Measurements from ENCODE around the gene ABL2.

The ABL2 gene

GRCh38 chr1:179155615-179156014 is 73.9 kb downstream of the ABL2 start:
- no peak overlapping the region for H3K27ac ChIP-seq
- no peaks in the 10 kb centered on the region for H3K27me3 ChIP-seq (ENCODE audit: control insufficient read depth, insufficient read depth, low read length)
- no peak overlapping the region for H3K4me2 ChIP-seq (ENCODE audit: low read length)
- H3K4me1 ChIP-seq: no peaks in the 10 kb centered on the region
- no peak overlapping the region for H3K9ac ChIP-seq
- H3K36me3 ChIP-seq (ENCODE audit: control insufficient read depth, insufficient read depth, low read length): no peaks in the 10 kb centered on the region
- no peak overlapping the region for H3K4me3 ChIP-seq (ENCODE audit: low read depth, low read length)
- no peaks in the 10 kb centered on the region for H3K79me2 ChIP-seq
- H2AFZ ChIP-seq: no peak overlapping the region
- TF ChIP-seq, protein P1, sequence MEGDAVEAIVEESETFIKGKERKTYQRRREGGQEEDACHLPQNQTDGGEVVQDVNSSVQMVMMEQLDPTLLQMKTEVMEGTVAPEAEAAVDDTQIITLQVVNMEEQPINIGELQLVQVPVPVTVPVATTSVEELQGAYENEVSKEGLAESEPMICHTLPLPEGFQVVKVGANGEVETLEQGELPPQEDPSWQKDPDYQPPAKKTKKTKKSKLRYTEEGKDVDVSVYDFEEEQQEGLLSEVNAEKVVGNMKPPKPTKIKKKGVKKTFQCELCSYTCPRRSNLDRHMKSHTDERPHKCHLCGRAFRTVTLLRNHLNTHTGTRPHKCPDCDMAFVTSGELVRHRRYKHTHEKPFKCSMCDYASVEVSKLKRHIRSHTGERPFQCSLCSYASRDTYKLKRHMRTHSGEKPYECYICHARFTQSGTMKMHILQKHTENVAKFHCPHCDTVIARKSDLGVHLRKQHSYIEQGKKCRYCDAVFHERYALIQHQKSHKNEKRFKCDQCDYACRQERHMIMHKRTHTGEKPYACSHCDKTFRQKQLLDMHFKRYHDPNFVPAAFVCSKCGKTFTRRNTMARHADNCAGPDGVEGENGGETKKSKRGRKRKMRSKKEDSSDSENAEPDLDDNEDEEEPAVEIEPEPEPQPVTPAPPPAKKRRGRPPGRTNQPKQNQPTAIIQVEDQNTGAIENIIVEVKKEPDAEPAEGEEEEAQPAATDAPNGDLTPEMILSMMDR (IDR thresholded peaks at IDR 0.05): no peak
- H3K9me3 ChIP-seq (ENCODE audit: control insufficient read depth, low read length): no peaks in the 10 kb centered on the region

- Histone ChIP-seq H3K4me2 (ENCODE audit: low read length) (no peak overlapping the region), H3K27me3 (ENCODE audit: control insufficient read depth, insufficient read depth, low read length) (no peaks in the 10 kb centered on the region), H3K4me1 (no peaks in the 10 kb centered on the region), H2AFZ (no peak overlapping the region), H3K9ac (no peak overlapping the region), H3K79me2 (peaks cover 5% of the 10 kb centered on the region), H3K9me3 (ENCODE audit: control insufficient read depth, low read length) (no peaks in the 10 kb centered on the region), H3K36me3 (ENCODE audit: control insufficient read depth, insufficient read depth, low read length) (no peaks in the 10 kb centered on the region), H3K27ac (no peak overlapping the region), H3K4me3 (ENCODE audit: low read depth, low read length) (no peak overlapping the region)
- TF ChIP-seq, protein P1 (IDR thresholded peaks at IDR 0.05): no peak
Observed at GRCh38 chr1:179154437-179154836, 75.0 kb downstream of the ABL2 start.

- no peak overlapping the region for H3K9ac ChIP-seq
- TF ChIP-seq, protein P1 (IDR thresholded peaks at IDR 0.05): no peak
- no peaks in the 10 kb centered on the region for H3K27me3 ChIP-seq (ENCODE audit: control insufficient read depth, insufficient read depth, low read length)
- H3K36me3 ChIP-seq (ENCODE audit: control insufficient read depth, insufficient read depth, low read length): no peaks in the 10 kb centered on the region
- H3K27ac ChIP-seq: no peak overlapping the region
- peaks cover 5% of the 10 kb centered on the region for H3K79me2 ChIP-seq
- no peaks in the 10 kb centered on the region for H3K4me1 ChIP-seq
- H3K4me3 ChIP-seq (ENCODE audit: low read depth, low read length): no peak overlapping the region
- no peak overlapping the region for H2AFZ ChIP-seq
- no peaks in the 10 kb centered on the region for H3K9me3 ChIP-seq (ENCODE audit: control insufficient read depth, low read length)
- H3K4me2 ChIP-seq (ENCODE audit: low read length): no peak overlapping the region
Observed at GRCh38 chr1:179153217-179153616, 76.3 kb downstream of the ABL2 start.

- Histone ChIP-seq H3K4me2 (ENCODE audit: low read length) (no peak overlapping the region), H3K27me3 (ENCODE audit: control insufficient read depth, insufficient read depth, low read length) (no peaks in the 10 kb centered on the region), H3K9ac (no peak overlapping the region), H2AFZ (no peak overlapping the region), H3K4me1 (no peaks in the 10 kb centered on the region), H3K36me3 (ENCODE audit: control insufficient read depth, insufficient read depth, low read length) (no peaks in the 10 kb centered on the region), H3K9me3 (ENCODE audit: control insufficient read depth, low read length) (no peaks in the 10 kb centered on the region), H3K4me3 (ENCODE audit: low read depth, low read length) (no peak overlapping the region), H3K27ac (no peak overlapping the region), H3K79me2 (peaks cover 5% of the 10 kb centered on the region)
- TF ChIP-seq, protein P1 (IDR thresholded peaks at IDR 0.05): no peak
Observed at GRCh38 chr1:179151908-179152682, 77.4 kb downstream of the ABL2 start.

DNA sequence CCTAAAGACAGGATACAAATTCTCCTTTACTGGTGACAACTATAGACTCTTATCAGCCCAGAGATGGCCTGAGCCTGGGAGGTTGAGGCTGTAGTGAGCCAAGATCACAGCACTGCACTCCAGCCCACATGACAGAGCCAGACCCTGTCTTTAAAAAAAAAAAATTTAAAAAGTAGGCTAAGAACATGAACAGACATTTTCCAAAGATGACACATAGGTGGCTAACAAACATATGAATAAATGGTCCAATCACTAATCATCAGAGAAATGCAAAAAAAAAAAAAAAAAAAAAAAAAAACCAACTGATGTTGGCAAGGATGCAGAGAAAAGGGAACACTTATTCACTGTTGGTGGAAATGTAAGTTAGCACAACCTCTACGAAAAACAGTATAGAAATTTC is 82.6 kb downstream of the ABL2 start:
- Histone ChIP-seq H3K4me1 (no peaks in the 10 kb centered on the region), H3K36me3 (ENCODE audit: control insufficient read depth, insufficient read depth, low read length) (no peaks in the 10 kb centered on the region), H3K9me3 (ENCODE audit: control insufficient read depth, low read length) (no peaks in the 10 kb centered on the region), H2AFZ (no peak overlapping the region), H3K79me2 (peaks cover 5% of the 10 kb centered on the region), H3K4me3 (ENCODE audit: low read depth, low read length) (no peak overlapping the region), H3K9ac (no peak overlapping the region), H3K27me3 (ENCODE audit: control insufficient read depth, insufficient read depth, low read length) (no peaks in the 10 kb centered on the region), H3K27ac (no peak overlapping the region), H3K4me2 (ENCODE audit: low read length) (no peak overlapping the region)
- TF ChIP-seq, protein P1 (IDR thresholded peaks at IDR 0.05): no peak

Data from parathyroid adenoma (tissue), 2 donors.